ENCODE results near the gene BARX2. TPM values are rescaled to one million over a fixed set of nuclear protein-coding genes. Genes with fewer than 3 reads are reported as not detected.

BARX2 gene
- total RNA-seq, 1 donor from 2014 or later: 2.4 TPM

DNA sequence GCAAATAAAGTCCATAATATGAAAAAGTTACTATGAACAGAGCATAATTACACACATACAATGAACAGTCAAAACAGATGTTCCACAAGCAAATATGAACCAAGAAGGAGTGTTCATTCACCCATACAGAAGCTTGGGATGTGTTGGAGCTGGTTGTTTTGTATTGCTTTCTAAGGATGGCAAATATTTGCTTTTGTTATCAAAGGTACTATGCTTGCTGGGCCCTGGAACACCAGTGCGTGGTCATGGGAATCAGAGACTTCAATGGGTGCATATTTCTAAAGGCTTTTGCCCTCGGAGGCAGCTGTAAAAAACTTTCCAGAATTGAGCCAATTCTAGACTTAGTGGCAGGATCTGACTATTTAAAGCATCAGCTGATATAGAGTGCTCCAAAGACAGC, 85.1 kb downstream of the BARX2 start:
- Mint-ChIP-seq H3K4me3 (ENCODE audit: low read depth) (no peak overlapping the region), H3K27me3 (no peaks in the 10 kb centered on the region), H3K4me1 (ENCODE audit: low read depth) (peaks cover 40% of the 10 kb centered on the region), H3K27ac (peak overlapping the region; percentile 8), H3K9me3 (ENCODE audit: low read depth) (peaks cover 14% of the 10 kb centered on the region), H3K36me3 (ENCODE audit: insufficient read depth) (peaks cover 2% of the 10 kb centered on the region)
- no peak for DNase-seq (ENCODE audit: low spot score, unreplicated experiment)
- TF ChIP-seq, protein P1, sequence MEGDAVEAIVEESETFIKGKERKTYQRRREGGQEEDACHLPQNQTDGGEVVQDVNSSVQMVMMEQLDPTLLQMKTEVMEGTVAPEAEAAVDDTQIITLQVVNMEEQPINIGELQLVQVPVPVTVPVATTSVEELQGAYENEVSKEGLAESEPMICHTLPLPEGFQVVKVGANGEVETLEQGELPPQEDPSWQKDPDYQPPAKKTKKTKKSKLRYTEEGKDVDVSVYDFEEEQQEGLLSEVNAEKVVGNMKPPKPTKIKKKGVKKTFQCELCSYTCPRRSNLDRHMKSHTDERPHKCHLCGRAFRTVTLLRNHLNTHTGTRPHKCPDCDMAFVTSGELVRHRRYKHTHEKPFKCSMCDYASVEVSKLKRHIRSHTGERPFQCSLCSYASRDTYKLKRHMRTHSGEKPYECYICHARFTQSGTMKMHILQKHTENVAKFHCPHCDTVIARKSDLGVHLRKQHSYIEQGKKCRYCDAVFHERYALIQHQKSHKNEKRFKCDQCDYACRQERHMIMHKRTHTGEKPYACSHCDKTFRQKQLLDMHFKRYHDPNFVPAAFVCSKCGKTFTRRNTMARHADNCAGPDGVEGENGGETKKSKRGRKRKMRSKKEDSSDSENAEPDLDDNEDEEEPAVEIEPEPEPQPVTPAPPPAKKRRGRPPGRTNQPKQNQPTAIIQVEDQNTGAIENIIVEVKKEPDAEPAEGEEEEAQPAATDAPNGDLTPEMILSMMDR (IDR thresholded peaks at IDR 0.05; ENCODE audit: unreplicated experiment): no peak

DNA sequence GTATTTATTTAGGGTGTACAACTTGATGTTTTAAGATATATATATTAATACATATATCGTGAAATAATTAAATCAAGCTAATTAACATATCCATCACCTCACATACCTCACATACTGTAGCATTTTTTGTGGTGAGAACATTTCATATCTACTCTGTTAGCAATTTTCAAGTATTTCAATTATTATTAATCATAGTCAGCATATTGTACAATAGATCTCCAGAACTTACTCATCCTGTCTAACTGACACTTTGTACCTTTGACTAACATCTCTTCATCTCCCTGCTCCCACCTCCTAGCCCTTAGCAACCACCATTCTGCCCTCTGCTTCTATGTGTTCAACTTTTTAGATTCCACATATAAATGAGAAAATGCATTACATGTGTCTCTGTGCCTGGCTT, 108.4 kb downstream of the BARX2 start:
- no peak for DNase-seq (ENCODE audit: low spot score, unreplicated experiment)
- Mint-ChIP-seq H3K4me1 (ENCODE audit: low read depth) (no peaks in the 10 kb centered on the region), H3K9me3 (ENCODE audit: low read depth) (peaks cover 5% of the 10 kb centered on the region), H3K36me3 (ENCODE audit: insufficient read depth) (no peaks in the 10 kb centered on the region), H3K27me3 (peaks cover 5% of the 10 kb centered on the region), H3K4me3 (ENCODE audit: low read depth) (no peak overlapping the region), H3K27ac (no peak overlapping the region)
- TF ChIP-seq, protein P1 (IDR thresholded peaks at IDR 0.05; ENCODE audit: unreplicated experiment): no peak

DNA sequence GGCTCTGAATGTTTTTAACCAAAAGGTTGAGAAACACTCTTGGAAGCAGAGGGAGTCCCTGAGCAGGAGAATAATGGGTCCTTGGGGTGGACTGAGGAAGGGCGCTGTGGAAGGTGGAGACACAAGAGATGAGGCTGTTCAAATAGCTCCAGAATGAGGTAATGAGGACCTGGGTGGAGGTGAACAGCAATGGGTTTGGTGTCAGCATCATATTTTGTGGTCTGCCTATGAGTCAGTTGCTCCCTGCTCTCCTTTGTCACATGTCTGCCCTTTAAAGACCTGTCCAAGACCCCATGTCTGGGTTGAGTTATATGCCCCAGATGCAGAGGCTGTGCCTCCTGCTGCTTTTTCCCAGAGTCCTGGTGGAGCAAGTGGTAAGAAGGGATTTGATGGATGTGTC, 113.6 kb downstream of the BARX2 start:
- H3K27ac Mint-ChIP-seq: no peak overlapping the region
- H3K36me3 Mint-ChIP-seq (ENCODE audit: insufficient read depth): no peaks in the 10 kb centered on the region
- no peak overlapping the region for H3K4me3 Mint-ChIP-seq (ENCODE audit: low read depth)
- no peak for DNase-seq (ENCODE audit: low spot score, unreplicated experiment)
- H3K9me3 Mint-ChIP-seq (ENCODE audit: low read depth): peaks cover 5% of the 10 kb centered on the region
- no peaks in the 10 kb centered on the region for H3K4me1 Mint-ChIP-seq (ENCODE audit: low read depth)
- TF ChIP-seq, protein P1 (IDR thresholded peaks at IDR 0.05; ENCODE audit: unreplicated experiment): no peak
- peaks cover 11% of the 10 kb centered on the region for H3K27me3 Mint-ChIP-seq

DNA sequence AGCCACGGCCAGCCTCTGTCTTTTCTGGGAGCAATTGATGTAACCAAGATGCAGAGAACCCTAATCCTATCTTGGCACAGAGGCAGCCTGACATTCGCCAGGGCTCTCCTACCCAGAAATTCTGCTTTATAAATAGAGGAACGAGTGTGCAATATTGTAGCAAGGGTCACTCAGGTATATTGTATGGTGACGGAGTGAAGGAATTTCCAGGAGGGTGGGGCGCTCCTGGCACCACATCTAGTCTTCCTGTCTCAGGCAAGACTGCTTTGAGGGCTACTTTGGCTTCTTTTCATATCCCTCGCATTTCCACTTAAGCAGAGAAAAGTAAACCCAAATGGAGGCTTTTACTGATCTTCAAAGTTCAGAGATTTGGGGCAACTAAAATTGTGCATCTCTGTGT, 114.4 kb downstream of the BARX2 start:
- H3K4me1 Mint-ChIP-seq (ENCODE audit: low read depth): no peaks in the 10 kb centered on the region
- no peak overlapping the region for H3K4me3 Mint-ChIP-seq (ENCODE audit: low read depth)
- peaks cover 11% of the 10 kb centered on the region for H3K27me3 Mint-ChIP-seq
- TF ChIP-seq, protein P1 (IDR thresholded peaks at IDR 0.05; ENCODE audit: unreplicated experiment): no peak
- no peaks in the 10 kb centered on the region for H3K36me3 Mint-ChIP-seq (ENCODE audit: insufficient read depth)
- no peak for DNase-seq (ENCODE audit: low spot score, unreplicated experiment)
- H3K27ac Mint-ChIP-seq: no peak overlapping the region
- peaks cover 5% of the 10 kb centered on the region for H3K9me3 Mint-ChIP-seq (ENCODE audit: low read depth)

DNA sequence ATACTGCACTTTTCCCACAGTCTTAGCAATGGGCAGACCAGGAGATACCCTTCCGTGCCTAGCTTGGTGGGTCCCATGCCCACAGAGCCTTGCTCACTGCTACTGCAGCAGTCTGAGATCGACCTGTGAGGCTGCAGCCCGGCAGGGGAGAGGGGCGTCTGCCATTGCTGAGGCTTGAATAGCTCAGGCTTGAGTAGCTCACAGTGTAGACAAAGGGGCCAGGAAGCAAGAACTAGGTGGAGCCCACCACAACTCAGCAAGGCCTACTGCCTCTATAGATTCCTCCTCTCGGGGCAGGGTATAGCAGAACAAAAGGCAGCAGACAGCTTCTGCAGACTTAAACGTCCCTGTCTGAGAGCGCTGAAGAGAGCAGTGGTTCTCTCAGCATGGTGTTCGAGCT, 118.1 kb downstream of the BARX2 start:
- Mint-ChIP-seq H3K4me3 (ENCODE audit: low read depth) (no peak overlapping the region), H3K27ac (no peak overlapping the region), H3K9me3 (ENCODE audit: low read depth) (peaks cover 2% of the 10 kb centered on the region), H3K4me1 (ENCODE audit: low read depth) (no peaks in the 10 kb centered on the region), H3K27me3 (peaks cover 6% of the 10 kb centered on the region), H3K36me3 (ENCODE audit: insufficient read depth) (no peaks in the 10 kb centered on the region)
- no peak for DNase-seq (ENCODE audit: low spot score, unreplicated experiment)
- TF ChIP-seq, protein P1 (IDR thresholded peaks at IDR 0.05; ENCODE audit: unreplicated experiment): no peak

Other genes starting within 250 kb of the BARX2 start
- gene ARHGAP32, start 183.5 kb upstream of the BARX2 start, total RNA-seq: 42.3 and 48.0 TPM in 2 replicates

Measured in progenitor cell of endocrine pancreas (in vitro differentiated cells).